Globus pallidus (tissue), 1 donor: ENCODE measurements around the gene TUNAR.
"Not testable (repeated sequence)": the region's sequence is repeated elsewhere in the genome, so short reads cannot be mapped to it uniquely, and the experiment has no call there.

Experiments
- DNase-seq: peaks from one replicate; pipeline ENCODE4 v3.0.0-alpha.2; 2015; ENCODE audit warnings: low spot score

Gene TUNAR

DNA sequence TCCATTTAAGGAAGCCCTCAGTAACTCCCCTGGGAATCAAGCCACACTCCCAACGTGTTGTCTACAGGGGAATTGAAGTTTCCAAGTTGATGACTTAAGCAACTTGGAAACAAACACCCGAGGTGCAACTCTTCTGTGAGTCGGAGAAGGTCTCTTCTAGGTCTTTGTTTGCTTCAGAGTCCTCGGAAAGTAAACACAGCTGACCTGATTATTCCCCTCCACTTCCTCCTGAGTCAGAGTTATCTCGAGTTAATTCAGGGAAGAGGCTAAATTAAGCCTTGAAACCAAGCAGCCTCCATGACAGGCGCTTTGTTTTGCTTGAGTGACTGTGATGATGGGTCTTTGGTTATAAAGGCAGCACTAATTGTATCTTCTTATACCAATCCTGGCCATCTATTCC is 41.8 kb downstream of the TUNAR start:
- no peak for DNase-seq

DNA sequence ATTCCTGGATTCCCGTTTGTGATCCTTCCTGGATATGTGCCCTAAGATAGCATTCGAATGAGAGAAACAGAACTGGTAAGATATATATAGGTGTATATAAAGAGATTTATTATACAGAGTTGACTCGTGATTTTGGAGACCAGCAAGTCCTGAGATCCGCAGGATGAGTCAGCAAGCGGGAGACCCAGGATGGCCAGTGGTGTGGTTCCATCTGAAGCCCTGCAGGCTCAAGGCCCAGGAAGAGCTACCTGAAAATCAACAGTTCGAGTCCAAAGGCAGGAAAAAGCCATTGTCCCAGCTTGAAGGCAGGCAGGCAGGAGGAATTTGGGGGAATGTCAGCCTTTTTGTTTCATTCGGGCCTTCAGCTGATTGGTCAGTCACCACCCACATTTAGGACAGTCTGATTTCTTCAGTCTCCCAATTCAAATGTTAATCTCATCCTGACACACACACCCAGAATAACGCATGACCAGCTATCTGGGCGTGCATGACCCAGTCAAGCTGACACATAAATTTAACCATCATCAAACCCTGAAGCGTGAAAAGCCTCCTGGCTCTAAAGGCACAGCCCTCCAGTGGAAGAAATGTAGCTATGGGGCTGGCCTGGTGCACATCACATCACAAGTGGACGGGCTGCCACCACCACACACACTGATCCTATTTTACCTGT is 44.3 kb downstream of the TUNAR start:
- DNase-seq, result no peak

DNA sequence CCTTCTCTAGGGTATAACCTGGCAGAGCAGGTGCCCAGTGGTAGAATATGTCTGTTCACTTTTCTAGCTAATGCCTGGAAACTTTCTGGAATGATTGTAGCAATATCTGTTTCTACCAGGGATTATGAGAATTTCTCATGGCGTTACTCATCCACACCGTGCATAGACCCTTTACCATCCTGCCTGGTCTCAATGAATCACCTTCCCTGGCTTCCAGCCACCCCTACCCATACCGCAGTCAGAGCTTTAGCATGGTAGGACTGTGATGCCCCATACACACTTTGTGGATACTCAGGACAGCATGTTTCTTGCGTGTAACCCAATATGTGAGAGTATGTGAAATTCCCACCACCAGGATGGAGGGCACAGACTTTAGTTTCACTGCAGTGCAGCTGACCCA is 45.4 kb downstream of the TUNAR start:
- DNase-seq, result no peak

DNA sequence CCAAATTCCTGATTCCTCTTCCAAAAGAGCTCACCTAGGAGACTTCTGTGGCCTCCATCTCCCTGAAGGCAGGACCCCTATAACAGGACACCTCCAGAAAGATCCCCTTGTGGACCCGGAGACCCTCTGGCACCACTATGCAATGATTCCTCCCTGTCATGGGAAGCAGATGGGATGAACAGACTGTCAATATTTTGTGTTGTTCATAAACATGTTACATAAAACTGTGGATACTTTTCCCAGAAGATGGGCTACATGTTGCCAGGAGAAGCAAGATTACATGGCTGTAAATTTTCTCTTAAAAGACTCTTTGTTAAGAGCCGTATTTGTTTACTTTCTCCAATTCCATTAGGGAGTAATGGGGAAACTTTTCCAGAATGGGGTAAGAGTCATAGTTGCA is 52.1 kb downstream of the TUNAR start:
- no peak for DNase-seq

DNA sequence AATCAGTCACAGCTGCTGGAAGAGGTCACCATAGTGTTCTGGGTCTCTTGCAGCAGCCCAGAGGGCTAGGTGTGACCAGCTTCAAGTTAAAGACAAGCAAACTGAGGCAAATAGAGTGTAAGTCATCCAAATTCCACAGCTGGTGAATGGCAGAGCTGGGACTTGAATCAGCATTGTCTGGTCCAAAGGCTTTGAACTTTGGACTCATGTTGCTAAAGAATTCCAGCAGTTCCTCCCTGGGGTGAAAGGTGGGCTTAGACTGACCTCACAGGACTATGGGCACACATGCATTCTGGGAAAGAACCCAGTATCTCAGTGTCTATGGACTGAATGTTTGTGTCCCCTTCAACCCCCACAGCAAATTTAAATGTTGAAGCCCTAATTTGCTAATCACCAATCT is 54.8 kb downstream of the TUNAR start:
- no peak for DNase-seq

DNA sequence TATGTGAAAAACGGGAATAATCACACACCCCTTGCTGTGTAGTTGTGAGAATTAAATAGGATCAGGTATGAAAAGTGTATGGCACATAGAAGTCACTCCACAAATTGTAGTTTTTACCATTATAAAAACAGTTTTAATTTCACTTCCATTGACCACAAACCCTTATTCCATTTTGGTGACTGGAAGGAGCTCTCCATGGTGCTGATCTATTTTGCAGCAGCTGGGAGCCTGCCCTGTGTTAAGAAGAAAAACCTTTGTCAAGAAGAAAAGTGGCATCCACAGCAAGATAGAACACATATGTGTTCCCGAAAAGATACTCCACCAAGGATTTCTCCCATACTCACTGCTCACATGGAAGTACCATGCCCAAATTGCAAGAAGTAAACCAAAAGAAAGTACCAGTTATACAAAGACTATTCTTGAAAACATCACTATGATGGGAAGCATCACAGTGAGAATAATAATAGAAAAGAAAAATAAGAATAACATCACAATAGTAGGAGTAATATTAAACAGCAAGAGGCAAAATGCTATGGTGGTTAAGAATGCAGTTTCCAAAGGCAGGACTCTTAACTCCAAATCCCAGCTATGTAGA is 58.7 kb downstream of the TUNAR start:
- DNase-seq, result peak; percentile 7

DNA sequence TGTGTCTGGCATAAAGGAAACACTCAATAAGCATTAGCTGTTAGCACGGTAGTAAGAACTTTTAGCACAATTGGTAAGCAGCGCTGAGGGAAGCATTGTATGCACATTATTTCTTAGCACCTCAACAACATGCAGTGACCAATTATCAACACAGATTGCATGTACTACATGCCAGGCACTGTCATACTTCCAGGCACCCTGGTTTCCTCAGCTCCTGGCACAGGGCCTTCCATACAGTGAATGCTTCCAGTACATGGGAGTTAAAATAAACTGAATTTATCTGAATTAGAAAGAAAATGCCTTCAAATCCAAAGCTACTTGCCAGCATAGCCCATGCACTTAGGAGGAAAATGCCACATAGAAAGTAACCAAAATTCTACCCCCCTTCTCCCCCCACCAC is 59.4 kb downstream of the TUNAR start:
- DNase-seq, result no peak

DNA sequence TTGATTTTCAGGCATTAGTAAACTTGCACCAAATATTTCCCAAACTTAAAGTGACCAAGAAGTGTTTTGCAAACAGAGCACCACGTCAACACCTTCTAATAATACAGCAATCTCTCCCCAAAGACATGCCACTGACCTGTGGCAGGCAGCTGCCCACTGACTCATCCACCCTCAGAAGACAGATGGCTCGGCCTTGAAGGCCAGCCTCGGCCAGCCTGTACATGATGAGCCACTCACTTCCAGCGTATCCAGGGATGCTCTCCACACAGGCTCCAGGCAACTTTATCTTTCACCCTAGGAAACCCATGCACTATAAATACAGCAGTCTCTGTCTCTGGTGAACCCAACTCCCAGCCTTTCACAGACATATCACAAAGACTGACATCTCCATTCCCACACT is 62.7 kb downstream of the TUNAR start:
- no peak for DNase-seq

DNA sequence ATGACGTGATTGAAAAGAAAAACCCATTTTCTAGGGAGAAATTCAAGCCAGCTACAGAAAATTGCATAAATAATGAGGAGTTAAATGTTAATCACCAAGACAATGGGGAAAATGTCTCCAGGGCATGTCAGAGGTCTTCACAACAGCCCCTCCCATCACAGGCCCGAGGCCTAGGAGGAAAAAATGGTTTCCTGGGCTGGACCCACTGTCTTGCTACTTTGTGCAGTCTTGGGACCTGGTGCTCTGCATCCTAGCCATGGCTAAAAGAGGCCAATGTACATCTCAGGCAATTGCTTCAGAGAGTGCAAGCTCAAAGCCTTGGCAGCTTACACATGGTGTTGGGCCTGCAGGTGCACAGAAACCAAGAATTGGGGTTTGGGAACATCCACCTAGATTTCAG is 65.3 kb downstream of the TUNAR start:
- DNase-seq, result no peak

DNA sequence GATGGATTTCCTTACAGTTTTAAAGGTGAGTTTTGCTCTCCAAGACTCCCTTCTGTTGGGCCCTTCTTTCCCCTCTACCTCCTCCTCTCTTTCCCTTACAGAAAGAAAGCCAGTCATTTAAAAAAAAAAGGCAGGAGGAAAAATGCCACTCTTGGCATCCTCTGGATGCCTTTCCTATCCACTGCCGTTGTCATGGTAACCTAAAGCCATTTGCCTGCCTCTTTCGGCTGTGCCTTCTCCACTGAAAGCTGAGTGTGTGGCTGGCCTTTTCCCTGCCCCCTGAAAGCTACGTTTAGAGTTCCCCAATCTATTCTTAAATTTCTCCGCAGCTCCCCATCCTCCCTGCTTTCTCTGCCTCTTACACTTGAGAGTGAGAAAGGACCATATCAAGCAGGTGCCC is 67.1 kb downstream of the TUNAR start:
- peak; percentile 11 for DNase-seq

DNA sequence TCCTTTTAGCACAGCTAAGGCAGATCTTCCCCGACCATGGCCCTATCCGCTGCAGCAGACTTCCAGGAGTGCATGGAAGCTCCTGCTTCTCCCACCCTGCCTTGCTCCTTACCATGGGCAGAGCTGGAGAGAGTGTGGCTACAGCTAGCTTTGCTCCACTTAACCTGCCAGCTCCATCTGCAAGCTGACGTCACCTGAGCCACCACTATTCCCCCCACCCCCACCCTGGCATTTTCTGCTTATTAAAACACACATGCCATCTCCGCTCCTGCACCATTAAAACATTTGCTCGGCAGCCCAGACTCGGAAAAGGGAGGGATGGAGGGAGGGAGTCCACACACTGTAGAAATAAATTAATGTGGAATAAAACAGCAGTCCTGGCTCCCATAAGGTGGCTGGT is 67.8 kb downstream of the TUNAR start:
- DNase-seq, result no peak

DNA sequence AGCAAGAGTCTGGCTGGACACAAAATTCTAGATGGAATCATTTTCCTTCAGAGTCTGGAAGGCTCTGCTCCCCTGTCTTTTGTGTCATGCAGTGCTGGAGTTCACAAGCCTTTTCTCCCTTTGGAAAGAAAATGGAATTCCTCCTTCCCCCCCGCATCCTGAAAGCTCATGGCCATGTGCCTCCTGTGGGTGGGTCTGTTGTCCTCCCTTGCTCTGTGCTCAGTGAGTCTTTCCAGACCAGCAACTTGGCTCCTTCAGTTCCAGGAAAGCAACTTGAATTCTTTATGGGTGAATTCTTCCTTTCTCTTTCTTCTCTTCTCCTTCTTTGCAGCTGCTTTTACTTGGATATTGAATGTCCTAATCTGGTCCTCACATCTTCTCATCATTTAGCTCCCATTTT is 70.2 kb downstream of the TUNAR start:
- DNase-seq, result peak; percentile 1

DNA sequence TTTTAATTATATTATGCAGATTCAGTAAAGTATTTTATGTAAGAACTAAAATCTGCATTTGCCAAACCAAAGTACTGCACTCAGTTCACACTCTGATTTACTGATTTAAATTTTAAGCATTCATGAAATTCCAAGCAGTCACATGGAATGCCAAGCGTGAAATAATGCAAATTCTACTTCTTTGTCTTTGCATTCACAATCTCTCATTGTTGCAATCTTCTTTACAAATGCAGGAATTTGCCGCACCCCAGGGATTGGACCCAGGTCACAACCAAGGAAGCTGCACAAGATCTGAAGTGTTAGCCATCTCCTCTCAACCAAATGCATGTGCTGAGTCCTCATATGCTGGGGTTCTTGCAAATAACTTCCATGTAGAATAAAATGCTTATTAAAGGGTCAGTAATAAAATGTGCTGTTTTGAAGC is 71.9 kb downstream of the TUNAR start:
- DNase-seq, result no peak

DNA sequence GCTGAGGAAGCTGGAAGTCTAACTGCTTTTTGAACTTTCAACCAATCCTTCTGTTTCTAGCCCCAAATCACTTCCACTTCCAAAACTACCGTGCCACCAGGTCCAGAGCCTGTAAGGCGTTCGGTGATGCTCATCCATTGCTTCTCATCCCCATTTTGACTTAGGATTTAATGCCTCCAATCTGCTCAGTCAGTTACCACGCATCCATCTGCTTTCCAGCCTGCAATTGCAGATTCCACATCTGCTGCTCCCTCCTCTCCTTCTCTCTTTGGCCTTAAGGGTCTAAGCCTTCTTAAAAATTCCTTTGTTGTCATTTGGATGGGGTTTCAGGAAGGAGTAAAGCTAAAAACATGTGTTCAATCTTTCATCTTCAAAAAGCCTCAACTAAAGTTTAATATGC is 74.7 kb downstream of the TUNAR start:
- DNase-seq, result no peak

DNA sequence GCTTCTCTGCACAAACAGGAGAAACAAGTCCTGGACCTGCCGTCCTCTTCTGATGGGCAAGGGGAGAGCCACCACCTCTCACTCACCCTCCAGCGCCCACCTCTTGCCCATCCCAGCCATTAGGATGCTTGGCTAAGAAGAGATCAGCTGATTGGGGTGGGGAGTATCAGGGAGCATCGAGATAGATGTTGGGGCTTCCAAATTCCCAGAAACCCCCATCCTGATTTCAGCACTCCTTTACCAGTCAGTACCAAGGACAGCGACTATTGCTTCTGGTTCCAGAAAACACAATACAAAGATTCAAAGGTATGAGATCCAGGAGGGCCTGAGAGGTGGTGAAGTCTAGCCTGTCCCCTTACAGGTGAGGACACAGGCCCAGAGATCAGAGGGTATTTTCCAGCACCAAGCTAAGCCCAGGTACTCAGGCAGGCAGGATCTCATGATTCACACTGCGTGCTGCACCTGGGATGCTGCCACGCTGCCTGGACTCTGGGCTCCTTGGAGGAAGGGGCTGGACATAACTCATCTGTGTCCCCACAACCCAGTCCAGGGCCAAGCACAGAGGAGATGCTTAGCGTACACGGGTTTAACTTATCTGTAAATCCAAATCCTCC is 76.6 kb downstream of the TUNAR start:
- DNase-seq, result no peak

DNA sequence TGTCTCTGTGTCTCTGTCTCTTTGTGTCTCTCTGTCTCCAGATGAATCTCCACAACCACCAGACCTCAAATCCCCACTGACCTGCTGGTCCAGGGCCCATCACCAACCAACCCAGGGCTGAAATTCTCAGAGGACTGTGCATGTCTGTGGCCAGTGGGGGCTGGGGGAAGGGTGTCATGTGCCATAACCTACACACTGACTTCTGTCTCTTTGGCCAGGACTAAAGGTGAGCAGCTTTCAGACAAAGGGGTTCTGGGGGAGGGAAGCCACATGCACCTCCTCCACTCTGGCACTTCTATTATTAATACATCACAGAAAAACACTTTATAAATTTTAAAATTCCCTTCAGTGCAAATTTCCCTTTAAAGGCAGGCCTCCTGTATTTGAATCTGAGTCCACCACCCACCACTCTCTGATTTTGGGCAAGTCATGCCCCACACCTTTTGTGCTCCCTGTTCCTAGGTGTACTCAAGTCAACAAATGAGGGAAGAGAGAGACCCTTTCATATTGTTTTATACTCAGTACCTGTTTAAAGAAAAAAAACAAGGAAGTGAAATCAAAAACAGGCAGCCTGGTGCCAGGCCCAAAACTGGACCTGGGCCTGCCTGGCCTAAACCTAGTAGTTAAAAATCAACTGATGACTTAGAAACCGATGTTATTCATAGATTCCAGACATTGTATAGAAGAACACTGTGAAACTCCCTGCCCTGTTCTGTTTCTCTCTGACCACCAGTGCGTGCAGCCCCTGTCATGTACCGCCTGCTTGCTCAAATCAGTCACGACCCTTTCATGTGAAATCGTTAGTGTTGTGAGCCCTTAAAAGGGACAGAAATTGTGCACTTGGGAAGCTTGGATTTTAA is 80.2 kb downstream of the TUNAR start:
- no peak for DNase-seq

DNA sequence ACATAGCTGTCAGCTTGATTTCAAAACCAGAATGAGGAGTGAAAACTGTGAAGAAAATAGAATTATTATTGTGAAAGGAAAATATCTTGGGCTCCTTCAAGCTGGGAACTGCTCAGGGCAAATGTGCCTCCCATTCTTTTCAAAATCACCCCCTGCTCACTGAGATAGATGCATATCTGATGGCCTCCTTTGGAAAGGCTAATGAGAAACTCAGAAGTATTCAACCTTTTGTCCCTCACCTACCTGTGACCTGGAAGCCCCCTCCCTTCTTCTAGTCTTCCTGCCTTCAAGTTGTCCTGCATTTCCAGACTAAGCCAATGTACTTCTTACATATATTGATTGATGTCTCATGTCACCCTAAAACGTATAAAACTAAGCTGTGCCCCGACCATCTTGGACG is 81.5 kb downstream of the TUNAR start:
- DNase-seq, result no peak

DNA sequence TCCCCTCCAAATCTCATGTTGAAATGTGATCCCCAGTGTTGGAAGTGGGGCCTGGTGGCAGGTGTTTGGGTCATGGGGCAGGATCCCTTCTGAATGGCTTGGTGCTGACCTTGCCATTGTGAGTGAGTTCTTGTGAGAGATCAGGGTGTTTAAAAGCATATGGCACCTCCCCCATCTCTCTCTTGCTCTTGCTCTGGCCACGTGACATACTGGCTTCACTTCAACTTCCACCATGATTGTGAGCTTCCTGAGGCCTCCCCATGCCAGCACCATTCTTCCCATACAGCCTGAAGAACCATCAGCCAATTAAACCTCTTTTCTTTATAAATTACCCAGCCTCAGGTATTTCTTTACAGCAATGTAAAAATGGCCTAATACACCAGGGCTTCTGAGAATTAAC is 82.7 kb downstream of the TUNAR start:
- DNase-seq, result no peak

DNA sequence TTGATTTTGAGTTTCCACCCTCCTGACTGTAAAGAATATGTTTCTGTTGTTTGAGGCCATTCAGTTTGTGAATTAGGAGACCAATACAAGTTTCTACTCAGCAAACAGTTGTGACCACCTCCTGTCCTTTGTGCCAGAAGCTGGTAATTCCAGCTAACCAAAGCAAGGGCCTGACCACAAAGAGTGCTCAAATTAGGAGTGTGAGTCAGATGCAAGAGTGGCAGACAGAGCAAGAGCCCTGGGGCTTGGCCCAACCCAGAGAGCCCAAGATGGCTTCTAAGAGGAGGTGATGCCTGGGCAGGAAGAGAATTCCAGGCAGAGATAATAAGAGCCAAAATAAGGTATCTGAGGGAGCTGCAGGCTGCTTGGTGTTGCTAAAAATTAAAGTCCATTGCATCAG is 84.8 kb downstream of the TUNAR start:
- no peak for DNase-seq

DNA sequence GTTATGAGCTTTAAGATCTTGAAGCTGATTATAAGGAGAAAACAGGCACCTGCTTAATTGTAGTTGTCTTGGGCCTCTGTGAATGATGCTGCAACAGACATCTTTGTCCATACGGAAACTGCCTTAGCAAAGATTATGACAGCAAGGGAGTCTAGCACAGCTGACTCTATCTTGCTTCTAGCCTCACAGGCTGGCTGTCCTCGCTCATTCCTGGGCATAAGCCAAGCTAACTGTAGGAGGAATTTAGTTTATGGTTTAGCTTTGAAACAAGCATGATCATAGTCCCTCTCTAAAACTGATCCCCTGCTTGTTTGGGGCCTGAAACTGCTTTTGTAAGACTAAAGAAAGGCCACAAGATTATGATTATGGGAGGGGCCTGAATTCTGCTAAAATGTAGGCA is 88.3 kb downstream of the TUNAR start:
- DNase-seq, result no peak

DNA sequence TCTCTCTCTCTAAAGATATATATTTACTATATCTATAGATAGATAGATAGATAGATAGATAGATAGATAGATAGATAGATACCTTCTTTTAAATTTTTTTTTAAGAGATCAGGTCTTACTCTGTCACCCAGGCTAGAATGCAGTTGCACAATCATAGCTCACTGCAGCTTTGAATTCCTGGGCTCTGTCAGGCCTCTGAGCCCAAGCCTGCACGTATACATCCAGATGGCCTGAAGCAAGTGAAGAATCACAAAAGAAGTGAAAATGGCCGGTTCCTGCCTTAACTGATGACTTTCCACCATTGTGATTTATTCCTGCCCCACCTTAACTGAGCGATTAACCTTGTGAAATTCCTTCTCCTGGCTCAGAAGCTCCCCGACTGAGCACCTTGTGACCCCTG is 91.4 kb downstream of the TUNAR start:
- DNase-seq, result not testable (repeated sequence)
